GM12874 (cell line): Measurements from ENCODE around the gene TAS2R19.
"Not testable (repeated sequence)": the region's sequence is repeated elsewhere in the genome, so short reads cannot be mapped to it uniquely, and the experiment has no call there.

Experiments used
- CTCF ChIP-seq: IDR thresholded peaks from 2 replicates; pipeline ENCODE4 v1.5.1; 2011; ENCODE audit warnings: low read depth, mild to moderate bottlenecking, control low read depth, low read length, moderate library complexity; ENCODE audit not compliant: insufficient read depth

The TAS2R19 gene

GRCh38 chr12:11022520-11022919 is at the start of gene TAS2R19:
TAS2R19 (minus strand) TSS chr12:11022620; CDS start chr12:11022571, 49 bp downstream.
- no peak for TF ChIP-seq CTCF

- no peak for TF ChIP-seq CTCF
These were observed 49.0 kb upstream of the TAS2R19 start for GRCh38 chr12:11071414-11071813.

- no peak for TF ChIP-seq CTCF
These were observed 48.6 kb upstream of the TAS2R19 start for GRCh38 chr12:11070999-11071398.

- TF ChIP-seq CTCF, result no peak
These were observed 47.5 kb upstream of the TAS2R19 start for GRCh38 chr12:11069854-11070365.

- no peak for TF ChIP-seq CTCF
These were observed 45.1 kb upstream of the TAS2R19 start for GRCh38 chr12:11067514-11067913.

- not testable (repeated sequence) for TF ChIP-seq CTCF
These were observed 39.8 kb upstream of the TAS2R19 start, which contains the start of gene TAS2R46 for GRCh38 chr12:11062194-11062593. TAS2R46 (minus strand) TSS chr12:11062294; CDS start chr12:11062294, 0 bp downstream.

- TF ChIP-seq CTCF, result no peak
These were observed 37.4 kb upstream of the TAS2R19 start for GRCh38 chr12:11059784-11060183.

- TF ChIP-seq CTCF, result no peak
These were observed 36.6 kb upstream of the TAS2R19 start for GRCh38 chr12:11059041-11059440.
